Measurements from ENCODE around the gene GABBR1.
"Not testable (repeated sequence)": the region's sequence is repeated elsewhere in the genome, so short reads cannot be mapped to it uniquely, and the experiment has no call there.

Gene GABBR1

GRCh38 chr6:29665942-29666825 is 33.2 kb upstream of the GABBR1 start:
- no peaks in the 10 kb centered on the region for H3K27me3 ChIP-seq (ENCODE audit: low read depth)
- in situ Hi-C loops (cut with MboI; ENCODE audit: low sequenced_read_pairs) = no loop called here
- peak in 1 of 2 experiments; percentile 19 for DNase-seq (ENCODE audit: low spot score in 2 of 2)
- peaks cover 31% of the 10 kb centered on the region for H3K4me1 ChIP-seq
- H3K36me3 ChIP-seq (replicated peaks) = no peaks in the 10 kb centered on the region
- H3K4me3 ChIP-seq = no peak overlapping the region
- no peaks in the 10 kb centered on the region for H3K9me3 ChIP-seq

DNA sequence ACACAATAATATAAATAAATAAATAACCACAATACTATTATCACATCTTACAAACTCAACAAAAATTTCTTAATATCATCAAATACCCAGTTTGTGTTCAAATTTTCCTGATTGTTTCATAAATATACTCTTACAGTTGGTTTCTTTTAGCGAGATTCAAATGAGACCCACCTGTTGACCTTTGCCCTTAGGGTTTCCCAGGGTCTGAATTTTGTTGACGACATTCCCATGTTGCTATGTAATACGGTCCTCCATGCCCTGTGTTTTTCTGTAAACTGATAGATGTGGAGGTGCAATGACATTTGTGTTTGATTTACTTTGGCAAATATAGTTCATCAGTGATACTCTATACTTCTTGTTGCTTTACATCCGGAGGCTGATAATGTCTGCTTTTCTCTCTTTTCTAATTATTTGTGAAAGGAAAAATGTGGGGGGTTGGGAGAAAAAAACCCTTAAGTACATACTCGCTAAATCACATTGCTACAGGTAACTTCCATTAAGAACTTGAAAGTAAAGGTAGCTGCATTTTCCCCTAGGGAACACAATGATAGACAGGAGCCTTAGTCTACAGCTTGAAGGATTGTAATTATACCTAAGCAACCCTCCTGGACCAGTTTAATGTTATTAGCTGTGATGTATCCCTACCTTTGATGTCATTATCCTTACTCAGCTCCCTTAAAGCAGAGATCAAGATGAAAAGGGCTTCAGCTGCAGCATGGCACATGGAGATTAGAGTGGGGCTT is 30.5 kb upstream of the GABBR1 start:
- Histone ChIP-seq H3K4me1 (peaks cover 31% of the 10 kb centered on the region), H3K9me3 (no peaks in the 10 kb centered on the region)
- in situ Hi-C loops (cut with MboI; ENCODE audit: low sequenced_read_pairs) = no loop called here

GRCh38 chr6:29661502-29662141 is 28.6 kb upstream of the GABBR1 start:
- DNase-seq (ENCODE audit: low spot score in 2 of 2) = peak; percentile 69 to 97
- H3K27me3 ChIP-seq (ENCODE audit: low read depth); in situ Hi-C loops (cut with MboI; ENCODE audit: low sequenced_read_pairs); H3K9me3 ChIP-seq; H3K36me3 ChIP-seq (replicated peaks); H3K4me3 ChIP-seq: not testable (repeated sequence)
- peaks cover 16% of the 10 kb centered on the region for H3K4me1 ChIP-seq

More for the DNA sequence above, 30.5 kb upstream of the GABBR1 start:
- Histone ChIP-seq H3K27me3 (ENCODE audit: low read depth) (no peaks in the 10 kb centered on the region), H3K4me3 (no peak overlapping the region), H3K36me3 (replicated peaks) (no peaks in the 10 kb centered on the region)
- DNase-seq (ENCODE audit: low spot score in 2 of 2) = no peak

GRCh38 chr6:29661071-29661470 is 28.1 kb upstream of the GABBR1 start:
- no peaks in the 10 kb centered on the region for H3K27me3 ChIP-seq (ENCODE audit: low read depth)
- H3K4me3 ChIP-seq = no peak overlapping the region
- in situ Hi-C loops (cut with MboI; ENCODE audit: low sequenced_read_pairs) = no loop called here

DNA sequence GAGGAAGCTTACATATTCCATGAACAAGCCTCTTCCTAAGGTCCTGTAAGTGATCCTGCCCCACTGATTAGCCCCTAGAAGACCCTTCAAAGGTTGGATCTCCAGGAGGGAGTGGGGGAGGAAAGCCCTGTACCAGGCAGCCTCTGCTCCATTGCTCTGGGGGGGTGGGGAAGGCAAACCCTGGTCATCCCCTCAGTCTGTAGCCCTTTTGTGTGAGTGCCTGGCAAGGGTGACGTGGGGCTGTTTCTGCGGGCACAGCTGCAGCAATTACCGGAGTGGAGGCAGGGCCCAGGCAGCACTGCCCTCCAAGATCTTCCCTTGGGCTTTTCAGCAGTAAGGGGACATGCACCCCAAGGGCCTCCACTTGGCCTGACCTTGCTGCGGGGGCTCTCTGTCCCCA is 23.8 kb upstream of the GABBR1 start, which contains the start of gene MOG:
TSS of gene MOG (plus strand) at position 295 of the 400 bp plus-strand sequence. CDS start 118 bp downstream, outside the sequence.
- Histone ChIP-seq H3K27me3 (ENCODE audit: low read depth) (no peaks in the 10 kb centered on the region), H3K9me3 (no peaks in the 10 kb centered on the region), H3K36me3 (replicated peaks) (no peaks in the 10 kb centered on the region), H3K4me3 (no peak within 1 kb of the TSS), H3K4me1 (peaks cover 4% of the 10 kb centered on the region)
- DNase-seq (ENCODE audit: low spot score in 2 of 2) = no peak
- in situ Hi-C loops (cut with MboI; ENCODE audit: low sequenced_read_pairs) = no loop called here

More at GRCh38 chr6:29661071-29661470, 28.1 kb upstream of the GABBR1 start:
- H3K9me3 ChIP-seq = no peaks in the 10 kb centered on the region
- H3K36me3 ChIP-seq (replicated peaks) = no peaks in the 10 kb centered on the region
- DNase-seq (ENCODE audit: low spot score in 2 of 2) = peak; percentile 29 to 59
- peaks cover 11% of the 10 kb centered on the region for H3K4me1 ChIP-seq

DNA sequence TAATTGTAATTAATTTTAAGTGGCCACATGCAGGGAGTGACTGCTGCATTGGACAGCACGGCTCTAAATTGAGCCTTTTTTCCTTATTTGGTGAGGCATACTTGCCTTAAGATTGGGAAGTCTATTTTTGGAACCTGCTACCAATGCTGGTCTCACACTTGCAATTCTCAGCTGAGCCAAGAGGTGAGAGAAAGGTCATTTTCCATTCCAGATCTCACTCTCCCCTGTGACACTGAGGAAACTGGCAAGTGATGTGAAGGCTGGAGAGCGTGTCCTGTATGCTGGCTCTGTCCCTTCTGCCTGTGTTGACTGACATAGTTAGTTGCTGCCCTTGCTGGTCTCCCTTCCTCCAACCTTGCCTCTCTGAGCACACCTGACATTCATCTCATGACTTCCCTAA is 23.2 kb upstream of the GABBR1 start:
- DNase-seq (ENCODE audit: low spot score in 2 of 2) = no peak
- in situ Hi-C loops (cut with MboI; ENCODE audit: low sequenced_read_pairs) = no loop called here
- Histone ChIP-seq H3K36me3 (replicated peaks) (no peaks in the 10 kb centered on the region), H3K27me3 (ENCODE audit: low read depth) (no peaks in the 10 kb centered on the region), H3K4me3 (no peak overlapping the region), H3K9me3 (no peaks in the 10 kb centered on the region), H3K4me1 (peaks cover under 1% of the 10 kb centered on the region; the same call in 1 of the 2 replicates)

DNA sequence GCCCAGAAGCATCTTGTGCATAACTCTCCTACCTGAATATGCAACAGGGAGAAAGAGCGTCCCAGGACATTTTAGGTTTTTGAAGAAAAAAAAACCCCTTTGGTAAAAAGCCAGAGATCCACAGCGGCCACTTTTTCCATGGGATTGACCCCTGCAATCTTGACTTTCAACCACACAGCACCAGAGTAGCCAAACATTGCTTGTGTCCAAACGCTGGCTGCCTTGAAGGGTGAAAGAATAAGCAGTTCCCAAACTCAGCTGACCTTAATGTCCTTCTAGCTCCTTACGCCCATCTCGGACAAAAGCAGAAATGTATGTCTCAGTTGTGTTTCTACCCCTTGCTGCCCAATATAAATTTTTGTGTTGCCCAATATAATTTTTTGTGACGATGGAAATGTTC is 22.7 kb upstream of the GABBR1 start:
- in situ Hi-C loops (cut with MboI; ENCODE audit: low sequenced_read_pairs) = no loop called here
- Histone ChIP-seq H3K4me3 (no peak overlapping the region), H3K9me3 (no peaks in the 10 kb centered on the region), H3K4me1 (no peaks in the 10 kb centered on the region), H3K36me3 (replicated peaks) (no peaks in the 10 kb centered on the region), H3K27me3 (ENCODE audit: low read depth) (no peaks in the 10 kb centered on the region)
- DNase-seq (ENCODE audit: low spot score in 2 of 2) = no peak

DNA sequence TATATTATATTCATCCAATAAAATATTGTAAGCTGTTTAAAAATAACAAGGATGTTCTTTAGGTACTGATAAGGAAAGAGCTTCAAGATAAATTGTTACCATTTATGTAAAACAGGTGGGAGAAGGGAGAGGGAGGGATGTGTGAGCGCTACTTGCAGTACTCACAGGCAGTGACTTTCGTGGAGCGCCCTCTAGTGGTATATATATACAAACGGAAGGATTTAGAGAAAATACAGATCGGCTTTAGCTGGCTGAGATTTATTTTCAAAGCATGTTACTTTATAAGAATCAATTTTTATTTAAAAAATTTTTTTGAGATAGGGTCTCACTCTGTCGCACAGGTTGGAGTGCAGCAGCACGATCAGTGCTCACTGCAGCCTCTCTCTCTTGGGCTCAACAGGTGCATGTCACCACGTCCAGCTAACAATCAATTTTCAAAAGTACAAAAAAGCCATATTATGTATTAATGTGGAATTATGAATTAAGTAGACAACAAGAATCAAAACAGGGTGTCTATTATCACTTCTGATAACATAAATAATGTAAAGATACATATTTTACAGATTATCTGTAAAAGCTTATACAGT is 20.6 kb upstream of the GABBR1 start:
- peak; percentile 69 to 71 for DNase-seq (ENCODE audit: low spot score in 2 of 2)
- in situ Hi-C loops (cut with MboI; ENCODE audit: low sequenced_read_pairs) = no loop called here
- H3K9me3 ChIP-seq = no peaks in the 10 kb centered on the region

GRCh38 chr6:29652198-29652584 is 19.2 kb upstream of the GABBR1 start:
- in situ Hi-C loops (cut with MboI; ENCODE audit: low sequenced_read_pairs) = no loop called here
- H3K4me3 ChIP-seq = no peak overlapping the region
- no peaks in the 10 kb centered on the region for H3K27me3 ChIP-seq (ENCODE audit: low read depth)

More for the DNA sequence above, 20.6 kb upstream of the GABBR1 start:
- H3K27me3 ChIP-seq (ENCODE audit: low read depth) = no peaks in the 10 kb centered on the region
- H3K4me3 ChIP-seq = no peak overlapping the region
- H3K4me1 ChIP-seq = peaks cover 9% of the 10 kb centered on the region
- H3K36me3 ChIP-seq (replicated peaks) = no peaks in the 10 kb centered on the region

GRCh38 chr6:29651413-29652197 is 18.6 kb upstream of the GABBR1 start:
- in situ Hi-C loops (cut with MboI; ENCODE audit: low sequenced_read_pairs) = no loop called here
- H3K4me1 ChIP-seq = peaks cover 9% of the 10 kb centered on the region
- no peak overlapping the region for H3K4me3 ChIP-seq
- H3K36me3 ChIP-seq (replicated peaks) = no peaks in the 10 kb centered on the region
- H3K9me3 ChIP-seq = no peaks in the 10 kb centered on the region
- no peaks in the 10 kb centered on the region for H3K27me3 ChIP-seq (ENCODE audit: low read depth)
- peak in 1 of 2 experiments; percentile 43 for DNase-seq (ENCODE audit: low spot score in 2 of 2)

More at GRCh38 chr6:29652198-29652584, 19.2 kb upstream of the GABBR1 start:
- peaks cover 9% of the 10 kb centered on the region for H3K4me1 ChIP-seq
- H3K9me3 ChIP-seq = no peaks in the 10 kb centered on the region
- H3K36me3 ChIP-seq (replicated peaks) = no peaks in the 10 kb centered on the region
- DNase-seq (ENCODE audit: low spot score in 2 of 2) = no peak

DNA sequence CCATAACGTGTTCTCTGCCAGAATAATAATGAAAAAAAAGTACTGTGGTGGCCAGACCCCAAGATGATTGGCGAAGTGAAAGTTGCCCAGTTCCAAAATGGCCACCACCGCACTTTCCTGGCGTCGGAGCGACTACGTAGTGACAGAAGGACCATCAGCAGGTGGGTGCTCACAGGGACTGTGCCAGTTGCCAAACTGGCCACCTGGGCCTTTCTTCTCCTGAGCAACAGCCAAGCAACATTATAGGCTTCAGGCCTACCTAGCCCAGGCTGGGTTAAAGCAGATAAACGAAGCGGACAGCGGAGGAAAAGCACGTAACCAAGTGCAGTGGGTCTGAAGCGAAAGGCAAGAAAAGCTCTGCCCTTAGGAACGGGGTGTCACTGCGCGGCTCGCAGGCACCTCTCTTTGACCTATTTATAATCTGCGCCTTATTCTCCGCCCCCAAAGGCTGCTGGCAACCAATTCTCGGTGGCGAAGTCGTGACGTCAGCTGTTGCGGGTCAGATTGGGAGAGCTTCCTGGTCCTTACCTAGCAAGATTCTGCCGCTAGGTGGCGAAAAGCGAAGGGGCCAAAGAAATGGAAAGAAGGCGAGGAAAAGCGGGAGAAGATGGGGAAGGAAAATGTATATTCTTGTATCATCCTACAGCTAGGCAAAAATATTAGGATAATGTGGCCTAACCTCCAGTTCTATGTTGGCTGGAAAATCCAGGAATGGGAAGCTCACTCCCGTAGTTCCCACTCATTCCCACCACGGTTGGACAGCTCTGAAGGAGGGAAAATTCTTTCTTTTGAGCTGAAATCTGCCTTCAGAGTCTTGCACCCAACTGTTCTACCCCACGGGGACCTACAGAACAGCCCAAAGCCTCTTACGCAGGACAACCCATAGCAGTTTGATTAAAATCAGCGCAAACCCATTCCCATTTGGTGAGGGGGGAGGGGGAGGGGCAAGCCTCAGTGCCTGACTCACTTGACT is 17.0 kb upstream of the GABBR1 start:
- Histone ChIP-seq H3K36me3 (replicated peaks) (no peaks in the 10 kb centered on the region), H3K27me3 (ENCODE audit: low read depth) (no peaks in the 10 kb centered on the region), H3K4me3 (peak overlapping the region; percentile 25), H3K4me1 (peaks cover 9% of the 10 kb centered on the region), H3K9me3 (no peaks in the 10 kb centered on the region)
- peak; percentile 92 to 99 for DNase-seq (ENCODE audit: low spot score in 2 of 2)
- in situ Hi-C loops (cut with MboI; ENCODE audit: low sequenced_read_pairs) = no loop called here
